Activated CD4-positive, alpha-beta T cell treated with anti-CD3 and anti-CD28 coated beads for 4 hours (primary cell): ENCODE results near the gene ZNF593.

Experiments used
- DNase-seq, 2 donors: peaks; one replicate each; pipeline ENCODE4 v3.0.0-alpha.2; 2020

Gene ZNF593

GRCh38 chr1:26171084-26172072 is 1.7 kb downstream of the ZNF593 start, which contains the start of gene ZNF593OS:
TSS of gene ZNF593OS (minus strand) at chr1:26171832. CDS start at chr1:26171661, 171 bp downstream.
- no peak for DNase-seq

- no peak for DNase-seq
Observed at GRCh38 chr1:26175346-26175745, 5.6 kb downstream of the ZNF593 start.

GRCh38 chr1:26177182-26177684 is 7.5 kb downstream of the ZNF593 start, which contains the start of gene CNKSR1:
TSS of gene CNKSR1 (plus strand) at chr1:26177491. CDS start at chr1:26177548, 57 bp downstream.
- DNase-seq = no peak

GRCh38 chr1:26180010-26180506 is 10.3 kb downstream of the ZNF593 start:
- no peak for DNase-seq

- no peak for DNase-seq
Observed at GRCh38 chr1:26181586-26182382, 12.1 kb downstream of the ZNF593 start.

- no peak for DNase-seq
Observed at GRCh38 chr1:26182383-26182696, 12.6 kb downstream of the ZNF593 start.

GRCh38 chr1:26184086-26184485 is 14.4 kb downstream of the ZNF593 start:
- no peak for DNase-seq

GRCh38 chr1:26184883-26185282 is 15.2 kb downstream of the ZNF593 start:
- no peak for DNase-seq

GRCh38 chr1:26187882-26188281 is 18.2 kb downstream of the ZNF593 start:
- no peak for DNase-seq

- DNase-seq = no peak
Observed at GRCh38 chr1:26188477-26188876, 18.8 kb downstream of the ZNF593 start.

- no peak for DNase-seq
Observed at GRCh38 chr1:26189331-26189730, 19.6 kb downstream of the ZNF593 start.

- no peak for DNase-seq
Observed at GRCh38 chr1:26189751-26190275, 20.1 kb downstream of the ZNF593 start.

- no peak for DNase-seq
Observed at GRCh38 chr1:26190373-26190987, 20.8 kb downstream of the ZNF593 start, which contains the start of gene CATSPER4. TSS of gene CATSPER4 (plus strand) at chr1:26190602. CDS start at chr1:26190628, 26 bp downstream.

GRCh38 chr1:26191739-26192138 is 22.0 kb downstream of the ZNF593 start:
- no peak for DNase-seq

GRCh38 chr1:26195805-26196204 is 26.1 kb downstream of the ZNF593 start:
- DNase-seq = no peak

GRCh38 chr1:26197301-26197700 is 27.6 kb downstream of the ZNF593 start:
- no peak for DNase-seq

GRCh38 chr1:26197813-26198212 is 28.1 kb downstream of the ZNF593 start:
- no peak for DNase-seq

GRCh38 chr1:26200413-26200812 is 30.7 kb downstream of the ZNF593 start:
- DNase-seq = no peak

- DNase-seq = no peak
Observed at GRCh38 chr1:26203642-26204318, 34.1 kb downstream of the ZNF593 start.

GRCh38 chr1:26210147-26210870 is 40.6 kb downstream of the ZNF593 start:
- DNase-seq = no peak

- no peak for DNase-seq
Observed at GRCh38 chr1:26212726-26213125, 43.0 kb downstream of the ZNF593 start.
